ENCODE data around the gene SORCS2.

The SORCS2 gene

DNA sequence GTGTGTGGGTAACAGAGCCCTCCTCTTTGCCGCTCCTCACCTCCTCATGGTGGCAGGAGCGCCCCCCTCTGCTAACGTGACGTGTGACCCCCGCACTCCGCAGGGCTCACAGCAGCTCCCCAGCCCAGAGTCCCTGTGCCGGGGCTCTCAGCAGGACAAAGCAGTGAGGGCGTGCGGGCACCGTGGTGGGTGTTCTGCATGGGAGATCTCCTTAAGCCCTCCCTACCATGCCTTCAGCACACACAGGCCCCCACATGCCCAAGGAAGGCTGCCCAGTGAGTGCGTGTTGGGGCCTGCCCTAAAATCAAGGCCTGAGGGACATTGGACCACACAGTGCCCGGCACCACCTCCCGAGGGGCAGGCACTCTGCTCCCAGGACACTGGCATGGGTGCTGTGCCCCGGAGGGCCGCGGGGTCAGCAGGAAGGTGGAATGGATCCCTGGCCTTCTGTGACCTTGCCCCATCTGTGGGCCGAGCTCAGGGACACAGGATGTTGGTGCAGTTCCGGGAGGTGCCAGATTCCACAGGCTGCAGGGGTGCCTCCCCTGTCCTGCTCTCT is 232.3 kb downstream of the SORCS2 start:
- ChIA-PET POLR2A (ENCODE audit: low non-redundant PET) (no interaction called here), CTCF (no interaction called here)
- TF ChIP-seq, protein P1, sequence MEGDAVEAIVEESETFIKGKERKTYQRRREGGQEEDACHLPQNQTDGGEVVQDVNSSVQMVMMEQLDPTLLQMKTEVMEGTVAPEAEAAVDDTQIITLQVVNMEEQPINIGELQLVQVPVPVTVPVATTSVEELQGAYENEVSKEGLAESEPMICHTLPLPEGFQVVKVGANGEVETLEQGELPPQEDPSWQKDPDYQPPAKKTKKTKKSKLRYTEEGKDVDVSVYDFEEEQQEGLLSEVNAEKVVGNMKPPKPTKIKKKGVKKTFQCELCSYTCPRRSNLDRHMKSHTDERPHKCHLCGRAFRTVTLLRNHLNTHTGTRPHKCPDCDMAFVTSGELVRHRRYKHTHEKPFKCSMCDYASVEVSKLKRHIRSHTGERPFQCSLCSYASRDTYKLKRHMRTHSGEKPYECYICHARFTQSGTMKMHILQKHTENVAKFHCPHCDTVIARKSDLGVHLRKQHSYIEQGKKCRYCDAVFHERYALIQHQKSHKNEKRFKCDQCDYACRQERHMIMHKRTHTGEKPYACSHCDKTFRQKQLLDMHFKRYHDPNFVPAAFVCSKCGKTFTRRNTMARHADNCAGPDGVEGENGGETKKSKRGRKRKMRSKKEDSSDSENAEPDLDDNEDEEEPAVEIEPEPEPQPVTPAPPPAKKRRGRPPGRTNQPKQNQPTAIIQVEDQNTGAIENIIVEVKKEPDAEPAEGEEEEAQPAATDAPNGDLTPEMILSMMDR (conservative IDR thresholded peaks at IDR 0.05; ENCODE audit: low read depth), result no peak
- no peak for DNase-seq (ENCODE audit: low spot score)
- peak overlapping the region; percentile 28 for H3K27ac ChIP-seq

DNA sequence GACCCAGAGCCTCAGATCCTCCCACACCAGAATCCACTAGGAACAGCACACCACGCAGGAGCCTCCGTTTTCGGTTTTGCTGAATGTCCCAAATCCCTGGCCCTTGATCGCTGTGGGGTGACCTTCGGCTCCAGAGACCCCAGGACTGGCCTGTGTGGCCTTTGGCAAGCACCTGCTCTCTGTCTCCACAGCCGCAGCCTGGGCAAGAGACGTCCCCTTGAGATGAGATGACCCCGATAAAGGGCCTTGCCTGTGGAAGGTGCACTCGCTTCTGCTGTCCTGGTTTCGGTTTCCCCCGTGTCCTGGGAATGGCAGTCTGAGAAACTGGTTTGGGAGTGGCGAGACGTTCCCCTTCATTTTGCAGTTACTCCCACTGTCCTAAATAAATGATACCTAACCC is 232.8 kb downstream of the SORCS2 start:
- DNase-seq (ENCODE audit: low spot score), result no peak
- TF ChIP-seq, protein P1 (conservative IDR thresholded peaks at IDR 0.05; ENCODE audit: low read depth), result no peak
- POLR2A ChIA-PET (ENCODE audit: low non-redundant PET), result no interaction called here
- peak overlapping the region; percentile 28 for H3K27ac ChIP-seq
- CTCF ChIA-PET, result no interaction called here

- ChIA-PET CTCF (no interaction called here), POLR2A (ENCODE audit: low non-redundant PET) (no interaction called here)
- DNase-seq (ENCODE audit: low spot score), result no peak
- H3K27ac ChIP-seq, result no peak overlapping the region
- TF ChIP-seq, protein P1 (conservative IDR thresholded peaks at IDR 0.05; ENCODE audit: low read depth), result no peak
Observed at GRCh38 chr4:7425591-7426468, 233.5 kb downstream of the SORCS2 start.

GRCh38 chr4:7426525-7427171 is 234.3 kb downstream of the SORCS2 start:
- ChIA-PET CTCF (no interaction called here), POLR2A (ENCODE audit: low non-redundant PET) (no interaction called here)
- no peak overlapping the region; the same call in 1 of the 2 replicates for H3K27ac ChIP-seq
- no peak for DNase-seq (ENCODE audit: low spot score)
- TF ChIP-seq, protein P1 (conservative IDR thresholded peaks at IDR 0.05; ENCODE audit: low read depth), result no peak

GRCh38 chr4:7427361-7427760 is 235.0 kb downstream of the SORCS2 start:
- no peak for DNase-seq (ENCODE audit: low spot score)
- ChIA-PET POLR2A (ENCODE audit: low non-redundant PET) (no interaction called here), CTCF (interaction anchor here (0.6 kb wide), 1 partner anchor 282 kb away, joined by 3 read pairs; no protein-coding TSS in a partner anchor)
- H3K27ac ChIP-seq, result no peak overlapping the region; the same call in 1 of the 2 replicates
- TF ChIP-seq, protein P1 (conservative IDR thresholded peaks at IDR 0.05; ENCODE audit: low read depth), result no peak

- H3K27ac ChIP-seq, result no peak overlapping the region; the same call in 1 of the 2 replicates
Observed at GRCh38 chr4:7427831-7428260, 235.5 kb downstream of the SORCS2 start.

More at GRCh38 chr4:7427831-7428260, 235.5 kb downstream of the SORCS2 start:
- TF ChIP-seq, protein P1 (conservative IDR thresholded peaks at IDR 0.05; ENCODE audit: low read depth), result no peak
- DNase-seq (ENCODE audit: low spot score), result no peak
- CTCF ChIA-PET, result interaction anchor here (0.6 kb wide), 1 partner anchor 283 kb away, joined by 3 read pairs; no protein-coding TSS in a partner anchor
- POLR2A ChIA-PET (ENCODE audit: low non-redundant PET), result no interaction called here

All from RWPE1 (cell line).